ENCODE measurements around the gene VTI1A.

- TF ChIP-seq ZNF121 (tag by site-specific recombination; IDR thresholded peaks at IDR 0.05) (no peak), ZNF776 (tag by site-specific recombination; IDR thresholded peaks at IDR 0.05; ENCODE audit: borderline replicate concordance) (no peak), ZNF335 (tag by site-specific recombination; conservative IDR thresholded peaks at IDR 0.05) (no peak), ZNF639 (tag by site-specific recombination; IDR thresholded peaks at IDR 0.05) (no peak), REST (tag by site-specific recombination; IDR thresholded peaks at IDR 0.05) (no peak), CTCF (tag by site-specific recombination; IDR thresholded peaks at IDR 0.05) (no peak), ZNF521 (tag by site-specific recombination; IDR thresholded peaks at IDR 0.05) (no peak), ZNF660 (tag by site-specific recombination; IDR thresholded peaks at IDR 0.05) (no peak), ZBTB44 (tag by site-specific recombination; IDR thresholded peaks at IDR 0.05) (no peak), YY1 (tag by site-specific recombination; IDR thresholded peaks at IDR 0.05) (no peak), PBX3 (CRISPR knock-in tag; IDR thresholded peaks at IDR 0.05) (no peak), WT1 (tag by site-specific recombination; IDR thresholded peaks at IDR 0.05) (no peak)
Observed at GRCh38 chr10:112579578-112579977, 132.6 kb downstream of the VTI1A start.
